GM18868 (cell line): Measurements from ENCODE around the gene BAHCC1.

Source experiments
- ATAC-seq: cut with Tn5 transposase; IDR thresholded peaks from one replicate; pipeline ENCODE4 v1.9.1; 2021; ENCODE audit warnings: mild to moderate bottlenecking, moderate library complexity; ENCODE audit not compliant: unreplicated experiment

BAHCC1 gene

GRCh38 chr17:81459224-81459623 is 64.0 kb downstream of the BAHCC1 start:
- ATAC-seq: no peak

DNA sequence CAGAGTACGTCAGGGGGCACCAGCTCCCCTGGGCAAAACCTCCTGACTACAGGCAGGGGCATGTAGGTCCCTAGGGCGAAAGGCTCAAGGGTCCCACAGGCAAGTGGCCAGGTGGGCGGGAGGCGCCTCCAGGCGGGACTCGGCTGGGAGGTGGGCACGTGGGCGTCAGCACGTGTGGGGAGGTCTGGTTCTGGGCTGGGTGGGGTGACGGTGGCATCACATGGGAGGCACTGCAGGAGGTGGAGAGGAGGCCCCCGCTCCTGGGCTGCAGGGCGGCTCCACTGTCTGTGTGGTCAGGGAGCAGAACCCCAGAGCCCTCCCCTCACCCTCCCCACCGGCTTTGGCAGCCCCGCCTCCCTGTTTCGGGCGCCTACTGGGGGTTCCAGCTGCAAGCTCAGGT is 64.6 kb downstream of the BAHCC1 start:
- no peak for ATAC-seq

GRCh38 chr17:81460856-81461460 is 65.7 kb downstream of the BAHCC1 start:
- no peak for ATAC-seq

DNA sequence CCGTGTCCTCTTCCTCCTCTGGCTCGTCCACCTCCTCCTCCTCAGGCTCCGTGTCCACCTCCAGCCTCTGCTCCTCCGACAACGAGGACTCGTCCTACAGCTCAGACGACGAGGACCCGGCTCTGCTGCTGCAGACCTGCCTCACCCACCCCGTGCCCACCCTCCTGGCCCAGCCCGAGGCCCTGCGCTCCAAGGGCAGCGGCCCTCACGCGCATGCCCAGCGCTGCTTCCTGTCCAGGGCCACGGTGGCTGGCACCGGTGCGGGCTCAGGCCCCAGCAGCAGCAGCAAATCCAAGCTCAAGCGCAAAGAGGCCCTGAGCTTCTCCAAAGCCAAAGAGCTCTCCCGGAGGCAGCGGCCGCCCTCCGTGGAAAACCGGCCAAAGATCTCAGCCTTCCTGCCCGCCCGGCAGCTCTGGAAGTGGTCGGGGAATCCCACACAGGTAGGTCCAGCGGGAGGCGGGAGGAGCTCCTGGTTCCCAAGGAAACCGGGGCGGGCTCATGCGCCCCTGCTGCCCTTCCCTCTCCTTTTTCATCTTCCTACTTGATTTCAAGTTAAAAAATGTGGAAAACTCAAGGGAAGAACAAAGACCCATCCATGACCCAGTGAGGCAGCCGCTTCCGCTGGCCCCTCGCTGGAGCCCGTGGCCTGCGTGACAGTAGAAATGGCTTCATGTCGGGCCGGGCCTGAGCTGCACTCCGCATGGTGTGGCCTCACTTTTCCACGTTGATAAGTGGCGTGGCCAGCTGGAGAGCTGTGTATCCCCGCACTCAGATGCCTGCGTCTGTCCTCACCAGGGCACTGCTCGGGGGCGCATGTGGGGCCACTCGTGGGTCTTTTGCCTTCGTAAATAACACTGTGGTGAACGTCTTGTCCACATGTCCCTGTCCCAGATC is 66.6 kb downstream of the BAHCC1 start:
- ATAC-seq: no peak

DNA sequence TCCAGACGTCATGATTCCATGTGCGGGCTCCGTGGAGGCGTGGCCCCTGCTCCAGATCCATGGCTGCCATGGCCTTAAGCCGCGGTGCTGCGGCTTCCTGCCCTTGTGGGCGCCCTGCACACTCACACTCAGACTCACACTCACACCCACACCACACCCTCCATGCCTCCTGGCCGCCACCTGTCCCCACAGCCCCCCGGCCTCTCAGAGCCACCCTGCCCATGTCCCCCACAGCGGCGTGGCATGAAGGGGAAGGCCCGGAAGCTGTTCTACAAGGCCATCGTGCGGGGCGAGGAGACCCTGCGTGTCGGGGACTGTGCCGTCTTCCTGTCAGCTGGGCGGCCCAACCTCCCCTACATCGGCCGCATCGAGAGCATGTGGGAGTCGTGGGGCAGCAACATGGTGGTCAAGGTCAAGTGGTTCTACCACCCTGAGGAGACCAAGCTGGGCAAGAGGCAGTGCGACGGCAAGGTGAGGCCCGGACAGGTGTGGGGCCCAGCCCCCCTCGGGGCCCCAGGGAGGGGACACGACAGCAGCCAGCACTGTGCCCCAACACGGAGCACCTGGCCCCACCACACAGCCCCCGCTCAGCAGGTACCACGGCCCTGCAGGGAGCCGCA is 67.4 kb downstream of the BAHCC1 start:
- no peak for ATAC-seq

GRCh38 chr17:81463506-81463905 is 68.2 kb downstream of the BAHCC1 start:
- ATAC-seq: no peak

- ATAC-seq: no peak
Observed at GRCh38 chr17:81464586-81464985, 69.3 kb downstream of the BAHCC1 start.

GRCh38 chr17:81465910-81466309 is 70.7 kb downstream of the BAHCC1 start:
- no peak for ATAC-seq

DNA sequence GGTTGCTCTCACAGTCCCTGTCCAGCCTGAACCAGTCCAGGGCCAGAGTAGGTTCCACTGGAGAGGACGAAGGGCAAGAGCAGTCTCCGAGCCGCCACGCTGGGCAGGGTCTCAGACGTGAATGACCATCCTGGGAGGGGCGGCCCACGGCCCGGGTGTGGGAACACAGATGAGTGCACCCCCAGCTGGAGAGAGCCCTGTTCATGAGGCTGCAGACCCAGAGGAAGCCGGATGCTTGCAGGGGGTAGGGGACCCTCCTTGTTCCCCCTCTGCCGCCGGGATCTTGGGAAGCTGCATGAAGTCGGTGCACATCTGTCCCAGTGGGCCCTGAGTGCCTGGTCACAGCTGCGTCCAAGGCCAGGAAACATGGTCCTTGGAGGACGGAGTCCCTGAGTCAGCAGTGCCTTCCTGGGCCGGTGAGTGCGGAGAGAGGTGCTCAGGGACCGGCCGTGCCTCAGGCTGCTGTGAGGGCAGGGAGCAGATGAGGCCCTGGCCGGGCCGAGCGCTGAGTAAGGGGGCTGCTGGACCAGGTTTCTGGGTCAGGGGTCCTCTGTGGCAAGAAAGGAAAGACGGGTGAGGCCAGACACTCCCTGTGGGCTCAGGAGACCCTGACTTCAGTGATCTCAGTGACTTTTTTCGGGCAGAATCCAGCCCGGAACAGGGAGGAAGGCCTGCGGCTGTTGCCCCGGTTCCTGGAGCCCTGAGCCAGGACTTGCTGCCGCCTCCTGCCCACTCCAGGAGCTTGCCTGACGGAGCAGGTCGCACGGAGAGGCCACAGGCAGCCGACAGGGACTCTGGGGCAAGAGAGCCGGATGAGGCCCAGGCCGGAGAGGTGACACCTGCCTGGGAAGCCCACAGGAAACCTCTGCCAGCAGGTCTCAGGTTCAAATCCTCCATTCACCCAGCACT is 71.6 kb downstream of the BAHCC1 start:
- no peak for ATAC-seq

DNA sequence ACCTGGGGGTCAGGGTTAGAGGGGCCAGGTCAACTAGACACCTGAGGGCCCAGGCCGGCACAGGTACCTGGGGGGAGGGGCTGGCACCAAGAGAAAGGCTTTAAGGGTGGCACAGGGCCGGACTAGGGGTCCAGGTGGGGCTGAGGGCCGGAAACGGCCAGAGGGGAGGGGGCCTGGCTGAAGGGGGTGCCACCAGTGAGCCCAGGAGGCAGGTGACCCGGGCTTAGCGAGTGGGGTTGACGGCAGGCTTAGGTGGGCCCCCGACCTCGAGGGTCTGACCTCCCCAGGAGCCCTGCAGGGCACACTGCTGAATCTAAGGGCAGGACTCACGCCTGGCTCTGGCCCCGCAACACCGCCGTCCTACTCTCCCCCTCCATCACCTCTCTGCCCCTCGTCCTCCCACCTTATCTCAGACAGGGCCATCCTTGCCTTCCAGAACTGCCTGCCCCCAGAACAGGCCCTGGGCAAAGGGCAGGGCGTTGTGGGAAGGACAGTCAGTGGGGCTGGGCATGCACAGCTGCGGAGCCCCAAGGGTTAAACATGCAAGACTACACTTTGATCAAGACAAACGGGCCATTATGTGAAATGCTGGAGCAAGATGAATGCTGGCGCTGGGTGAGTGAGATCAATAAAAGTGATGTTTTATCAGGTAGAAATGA is 73.0 kb downstream of the BAHCC1 start:
- no peak for ATAC-seq

DNA sequence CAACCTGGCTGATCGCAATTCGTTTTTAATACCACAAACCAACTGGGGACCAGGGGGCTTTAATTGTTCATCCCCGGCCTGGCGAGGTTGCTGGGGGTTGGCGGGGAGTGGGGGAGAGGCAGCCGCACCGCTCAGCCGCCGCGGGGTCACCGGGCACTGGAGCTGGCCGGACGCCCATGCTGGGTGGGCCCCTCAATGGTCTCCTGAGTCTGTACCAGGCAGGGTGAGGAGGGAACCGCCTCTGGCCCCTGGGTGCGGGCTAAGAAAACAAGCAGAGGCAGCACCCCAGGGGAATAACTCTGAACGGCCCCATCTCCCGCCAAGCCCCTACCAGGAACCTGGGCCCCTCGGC is 73.5 kb downstream of the BAHCC1 start:
- no peak for ATAC-seq

- no peak for ATAC-seq
Observed at GRCh38 chr17:81469266-81469665, 74.0 kb downstream of the BAHCC1 start.

DNA sequence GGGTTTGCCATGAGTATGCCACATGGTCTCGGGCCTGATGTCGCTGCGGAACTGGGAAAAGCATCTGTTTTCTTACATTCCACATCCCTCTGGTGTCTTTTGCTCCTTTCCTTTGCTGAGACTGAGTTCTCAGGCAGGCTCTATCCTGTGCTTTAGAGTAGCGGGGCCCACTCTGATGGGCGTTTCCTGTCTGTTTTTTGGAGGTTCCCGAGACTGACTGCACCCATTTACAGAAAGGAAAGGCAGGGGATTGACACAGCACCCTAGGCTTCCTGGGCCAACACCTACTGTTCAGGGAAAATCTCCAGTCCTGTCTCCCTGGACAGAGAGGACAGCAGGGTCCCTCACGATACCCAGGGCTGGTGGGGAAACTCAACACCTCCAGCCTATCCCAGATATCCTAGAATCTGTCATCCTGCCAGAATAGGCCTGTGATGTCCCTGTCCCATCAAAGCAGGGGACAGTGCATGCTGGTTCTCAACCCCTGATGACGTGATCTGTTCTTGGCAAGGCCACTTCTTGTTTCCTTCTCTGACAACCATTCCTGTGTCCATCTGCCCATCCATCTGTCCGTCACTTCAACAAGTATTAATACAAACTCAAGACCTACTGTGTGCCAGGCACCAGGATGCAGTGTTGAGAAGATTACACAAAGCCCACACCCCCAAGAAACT is 75.2 kb downstream of the BAHCC1 start:
- no peak for ATAC-seq

GRCh38 chr17:81470944-81471817 is 75.9 kb downstream of the BAHCC1 start:
- no peak for ATAC-seq

DNA sequence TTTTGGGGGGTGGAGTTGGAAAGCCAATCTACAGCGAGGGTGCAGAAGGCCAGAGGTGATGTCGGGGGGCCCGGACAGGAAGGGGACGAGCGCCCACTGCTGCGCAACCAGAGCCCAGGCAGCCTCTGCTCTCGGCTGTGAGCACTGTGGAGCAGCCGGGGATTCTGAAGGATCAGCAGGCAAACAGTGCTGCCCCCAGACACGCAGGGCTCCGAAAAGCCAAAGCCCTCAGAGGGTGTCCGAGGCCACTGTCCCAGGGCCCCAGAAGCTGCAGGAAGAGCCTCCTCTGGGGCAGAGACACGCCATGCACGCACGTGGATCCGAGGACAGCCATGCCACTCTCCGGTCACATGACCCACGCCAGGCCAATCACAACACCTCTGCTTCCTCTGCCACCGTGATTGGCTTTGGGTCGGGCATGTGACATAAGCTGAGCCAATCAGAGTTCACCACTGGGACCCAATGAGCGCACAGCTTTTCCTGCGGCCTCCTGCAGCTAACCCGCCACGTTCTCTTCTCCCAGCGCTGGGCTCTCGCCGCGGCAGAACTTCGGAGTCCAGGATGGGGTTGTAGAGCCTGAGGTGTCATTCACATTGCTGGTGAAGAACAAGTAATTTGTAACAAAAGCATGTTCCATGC is 76.7 kb downstream of the BAHCC1 start:
- ATAC-seq: no peak

- no peak for ATAC-seq
Observed at GRCh38 chr17:81473019-81473418, 77.8 kb downstream of the BAHCC1 start.

DNA sequence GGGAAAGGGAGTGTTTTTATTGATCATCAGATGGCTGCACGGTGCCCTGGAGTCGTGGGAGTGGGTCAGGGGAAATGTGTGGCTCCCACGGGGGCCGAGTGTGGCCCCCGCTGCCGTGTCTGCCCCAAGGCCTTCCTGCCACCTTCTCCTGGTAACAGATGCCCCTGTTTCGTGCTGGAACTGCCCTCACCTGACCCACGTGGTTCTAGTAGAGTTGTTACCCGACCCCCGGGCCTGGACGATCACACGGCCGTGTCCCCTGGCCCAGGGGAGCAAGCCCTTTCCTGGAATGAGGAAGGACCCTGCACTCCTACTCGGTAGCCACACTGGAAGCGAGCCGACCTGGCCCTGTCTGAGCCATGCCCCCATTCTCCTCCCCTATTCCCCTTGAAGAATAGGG is 79.7 kb downstream of the BAHCC1 start:
- no peak for ATAC-seq

DNA sequence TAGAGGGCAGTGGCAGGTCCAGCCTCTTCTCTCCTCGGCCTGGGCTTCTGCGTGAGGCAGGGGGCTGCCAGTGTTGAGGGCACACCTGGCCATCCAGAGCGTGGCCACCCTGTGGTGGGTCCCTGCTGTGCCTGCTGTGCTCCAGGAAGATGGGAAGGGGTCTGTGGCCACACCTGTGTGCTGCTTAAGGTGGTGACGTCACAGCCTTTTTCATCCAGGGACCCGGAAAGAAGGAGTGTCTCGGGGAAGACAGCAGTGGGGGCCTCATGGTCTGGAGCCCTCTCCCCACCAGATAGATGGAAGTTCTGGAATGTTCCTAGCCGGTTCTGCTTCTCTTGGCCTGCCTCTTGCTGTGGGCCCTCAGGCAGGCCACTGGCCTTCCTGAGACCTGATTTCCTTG is 80.8 kb downstream of the BAHCC1 start:
- no peak for ATAC-seq

- no peak for ATAC-seq
Observed at GRCh38 chr17:81476635-81477034, 81.4 kb downstream of the BAHCC1 start.
